Endodermal cell (in vitro differentiated cells): Measurements from ENCODE around the gene MUC20. TPM values are rescaled to one million over a fixed set of nuclear protein-coding genes. Genes with fewer than 3 reads are reported as not detected.
"Not testable (repeated sequence)": the region's sequence is repeated elsewhere in the genome, so short reads cannot be mapped to it uniquely, and the experiment has no call there.

ENCODE experiments used
- DNase-seq: peaks from one replicate; pipeline ENCODE4 v3.0.0-alpha.2; 2017
- H3K27ac ChIP-seq: 2 replicates; pipeline ENCODE4 v1.5.1; 2013; ENCODE audit warnings: mild to moderate bottlenecking, low read depth, low read length, moderate library complexity
- H3K27me3 ChIP-seq: 2 replicates; pipeline ENCODE4 v1.6.1; 2013; ENCODE audit warnings: mild to moderate bottlenecking, low read length, moderate library complexity; ENCODE audit not compliant: insufficient read depth, control insufficient read depth, poor library complexity, severe bottlenecking
- H3K36me3 ChIP-seq: 2 replicates; pipeline ENCODE4 v1.7.0; 2013; ENCODE audit warnings: mild to moderate bottlenecking, low read length, moderate library complexity; ENCODE audit not compliant: control insufficient read depth, insufficient read depth
- H3K4me1 ChIP-seq: one replicate; pipeline ENCODE4 v1.7.0; 2013; ENCODE audit warnings: low read length; ENCODE audit not compliant: control insufficient read depth, insufficient read depth
- H3K4me3 ChIP-seq: 2 replicates; pipeline ENCODE4 v1.5.1; 2013; ENCODE audit warnings: mild to moderate bottlenecking, low read length, moderate library complexity
- H3K9ac ChIP-seq: 2 replicates; pipeline ENCODE4 v1.6.1; 2013; ENCODE audit warnings: mild to moderate bottlenecking, low read length, moderate library complexity; ENCODE audit not compliant: poor library complexity, severe bottlenecking; ENCODE audit errors: extremely low read depth
- H3K9me3 ChIP-seq: 2 replicates; pipeline ENCODE4 v1.6.1; 2013; ENCODE audit warnings: mild to moderate bottlenecking, low read length, moderate library complexity; ENCODE audit not compliant: control insufficient read depth
- H3K27ac Mint-ChIP-seq: 2 replicates; pipeline ENCODE4 v1.8.0; 2020; ENCODE audit warnings: mixed read lengths
- H3K27me3 Mint-ChIP-seq: 2 replicates; pipeline ENCODE4 v1.8.0; 2021; ENCODE audit warnings: mild to moderate bottlenecking, mixed read lengths; ENCODE audit not compliant: insufficient read depth
- H3K36me3 Mint-ChIP-seq: 2 replicates; pipeline ENCODE4 v1.8.0; 2020; ENCODE audit warnings: low read depth, mixed read lengths
- H3K4me1 Mint-ChIP-seq: 2 replicates; pipeline ENCODE4 v1.8.0; 2020; ENCODE audit warnings: mixed read lengths
- H3K4me3 Mint-ChIP-seq: 2 replicates; pipeline ENCODE4 v1.8.0; 2020; ENCODE audit warnings: mild to moderate bottlenecking, moderate library complexity, mixed read lengths
- H3K9me3 Mint-ChIP-seq: 2 replicates; pipeline ENCODE4 v1.8.0; 2020; ENCODE audit warnings: mild to moderate bottlenecking, mixed read lengths
- WGBS, 2 experiments: methylation state at CpG; one replicate each; pipeline versions ENCODE4 v1.1.5 to v1.1.7; 2013; ENCODE audit warnings: missing lambda C conversion rate in 2 of 2, mixed read lengths in 1 of 2; ENCODE audit not compliant: insufficient coverage in 1 of 2, insufficient read length in 1 of 2; 5-methylcytosine and 5-hydroxymethylcytosine counted together
- total RNA-seq, 2 donors: library from RNA; stranded (reverse); fragmentation: NEBNext Ultra II Directional in 1 of 2; extraction: Animal tissue kit (Norgen Biotek cat#: 25700) in 1 of 2; gene quantifications; 2 replicates in 1 of 2; 3 replicates in 1 of 2; pipeline ENCODE4 v1.2.1, GENCODE V29; 2021

The MUC20 gene
- total RNA-seq, 2 donors from 2014 or later = 0.89 to 1.3 TPM

DNA sequence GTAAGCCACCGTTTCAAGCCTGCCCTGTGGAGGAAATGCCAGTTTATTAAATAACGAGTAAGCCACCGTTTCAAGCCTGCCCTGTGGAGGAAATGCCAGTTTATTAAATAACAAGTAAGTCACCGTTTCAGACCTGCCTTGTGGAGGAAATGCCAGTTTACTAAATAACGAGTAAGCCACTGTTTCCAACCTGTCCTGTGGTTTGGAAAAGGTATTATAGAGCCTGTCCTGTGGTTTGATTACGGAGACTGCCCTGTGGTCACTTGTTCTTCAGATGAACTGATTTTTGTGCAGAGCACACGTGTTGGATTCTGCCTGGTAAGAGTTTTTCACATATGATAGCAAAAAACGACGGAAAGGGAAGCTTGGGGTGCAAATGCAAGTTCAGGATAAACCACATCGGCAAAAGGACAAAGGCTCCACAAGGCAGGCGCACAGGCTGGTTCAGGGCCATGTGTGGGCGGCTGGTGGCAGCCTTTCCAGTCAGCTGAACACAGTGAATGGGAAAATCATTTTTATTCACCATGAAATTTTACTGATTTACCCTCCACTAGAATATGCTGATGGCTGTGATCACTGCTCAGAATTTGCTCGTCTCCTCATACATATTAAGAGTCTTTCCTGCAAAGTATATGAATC, 38.6 kb upstream of the MUC20 start:
- WGBS, 2 experiments = 83 to 90% methylated on average over 5 to 10 of the region's 13 CpGs
- not testable (repeated sequence) for H3K9ac ChIP-seq, H3K4me3 Mint-ChIP-seq, H3K27me3 Mint-ChIP-seq, H3K4me1 Mint-ChIP-seq, H3K4me3 ChIP-seq, H3K4me1 ChIP-seq, H3K27me3 ChIP-seq, H3K27ac Mint-ChIP-seq, DNase-seq, H3K27ac ChIP-seq
- Histone ChIP-seq H3K9me3 (peaks cover 22% of the 10 kb centered on the region), H3K36me3 (peaks cover 51% of the 10 kb centered on the region)
- Mint-ChIP-seq H3K36me3 (peaks cover 72% of the 10 kb centered on the region), H3K9me3 (peaks cover 15% of the 10 kb centered on the region)

- peaks cover 49% of the 10 kb centered on the region for H3K36me3 ChIP-seq
- H3K27ac ChIP-seq, H3K27me3 ChIP-seq, H3K4me1 ChIP-seq, H3K9ac ChIP-seq, H3K4me3 ChIP-seq, DNase-seq, H3K4me3 Mint-ChIP-seq, H3K4me1 Mint-ChIP-seq, H3K27me3 Mint-ChIP-seq: not testable (repeated sequence)
- WGBS, 2 experiments = 86 to 91% methylated on average over 16 to 18 of the region's 18 CpGs
- peaks cover 10% of the 10 kb centered on the region for H3K9me3 ChIP-seq
- Mint-ChIP-seq H3K36me3 (peaks cover 67% of the 10 kb centered on the region), H3K9me3 (peaks cover 13% of the 10 kb centered on the region), H3K27ac (peak overlapping the region; percentile 24)
Observed at GRCh38 chr3:195683722-195684526, 36.9 kb upstream of the MUC20 start.

DNA sequence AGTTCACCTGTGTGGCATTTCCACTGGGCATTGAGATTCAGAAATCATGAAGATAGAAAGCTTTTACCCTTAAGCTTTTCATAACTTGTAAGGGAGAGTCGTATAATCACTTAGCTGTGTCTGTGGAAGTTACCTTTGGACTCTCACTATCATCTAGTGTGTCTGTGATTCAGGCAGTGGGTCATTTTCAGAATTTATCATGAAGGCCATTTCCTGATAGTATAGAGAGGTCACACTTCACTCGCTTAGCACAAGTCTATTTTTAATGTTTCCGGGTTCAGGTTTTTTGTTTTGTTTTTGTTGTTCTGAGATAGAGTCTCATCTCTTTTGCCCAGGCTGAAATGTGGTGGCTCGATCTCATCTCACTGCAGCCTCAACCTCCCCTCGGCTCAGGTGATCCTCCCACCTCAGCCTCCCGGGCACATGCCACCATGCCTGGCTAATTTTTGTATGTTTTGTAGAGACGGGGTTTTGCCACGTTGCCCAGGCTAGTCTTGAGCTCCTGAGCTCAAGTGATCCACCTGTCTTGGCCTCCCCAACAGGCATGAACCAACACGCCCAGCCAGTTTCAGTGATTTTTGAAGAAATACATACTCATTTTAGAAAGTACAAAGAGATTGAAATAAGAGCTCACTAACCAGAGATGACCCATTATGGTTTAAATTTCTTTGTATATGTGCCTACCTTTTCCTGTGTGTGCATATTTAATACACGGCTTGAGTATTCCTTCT, 36.1 kb upstream of the MUC20 start:
- not testable (repeated sequence) for H3K9ac ChIP-seq, H3K4me1 Mint-ChIP-seq, H3K27me3 Mint-ChIP-seq, H3K9me3 Mint-ChIP-seq, H3K4me3 ChIP-seq, DNase-seq, H3K4me3 Mint-ChIP-seq, H3K27me3 ChIP-seq, H3K4me1 ChIP-seq, H3K27ac ChIP-seq, H3K9me3 ChIP-seq
- peaks cover 51% of the 10 kb centered on the region for H3K36me3 ChIP-seq
- peaks cover 68% of the 10 kb centered on the region for H3K36me3 Mint-ChIP-seq
- 91 to 94% methylated on average over 3 to 7 of the region's 10 CpGs for WGBS, 2 experiments
- H3K27ac Mint-ChIP-seq = peak overlapping the region; percentile 24

GRCh38 chr3:195686537-195687208, 34.1 kb upstream of the MUC20 start:
- not testable (repeated sequence) for H3K27me3 Mint-ChIP-seq, H3K4me1 Mint-ChIP-seq, H3K4me3 ChIP-seq, H3K27ac ChIP-seq, H3K27me3 ChIP-seq, H3K9me3 ChIP-seq, DNase-seq, H3K9ac ChIP-seq, H3K4me3 Mint-ChIP-seq, H3K9me3 Mint-ChIP-seq, H3K4me1 ChIP-seq, H3K27ac Mint-ChIP-seq
- peaks cover 64% of the 10 kb centered on the region for H3K36me3 Mint-ChIP-seq
- WGBS, 2 experiments = 89 to 97% methylated on average over 5 to 14 of the region's 15 CpGs
- H3K36me3 ChIP-seq = peaks cover 55% of the 10 kb centered on the region

- peaks cover 61% of the 10 kb centered on the region for H3K36me3 ChIP-seq
- H3K4me1 ChIP-seq, H3K4me1 Mint-ChIP-seq, H3K4me3 ChIP-seq, H3K27ac ChIP-seq, H3K27me3 Mint-ChIP-seq, H3K4me3 Mint-ChIP-seq, H3K9ac ChIP-seq, H3K9me3 ChIP-seq, H3K9me3 Mint-ChIP-seq, H3K27ac Mint-ChIP-seq, H3K27me3 ChIP-seq: not testable (repeated sequence)
- DNase-seq = peak; percentile 69
- H3K36me3 Mint-ChIP-seq = peaks cover 67% of the 10 kb centered on the region
- 91 to 92% methylated on average over 13 to 15 of the region's 15 CpGs for WGBS, 2 experiments
Observed at GRCh38 chr3:195687209-195687760, 33.5 kb upstream of the MUC20 start.

DNA sequence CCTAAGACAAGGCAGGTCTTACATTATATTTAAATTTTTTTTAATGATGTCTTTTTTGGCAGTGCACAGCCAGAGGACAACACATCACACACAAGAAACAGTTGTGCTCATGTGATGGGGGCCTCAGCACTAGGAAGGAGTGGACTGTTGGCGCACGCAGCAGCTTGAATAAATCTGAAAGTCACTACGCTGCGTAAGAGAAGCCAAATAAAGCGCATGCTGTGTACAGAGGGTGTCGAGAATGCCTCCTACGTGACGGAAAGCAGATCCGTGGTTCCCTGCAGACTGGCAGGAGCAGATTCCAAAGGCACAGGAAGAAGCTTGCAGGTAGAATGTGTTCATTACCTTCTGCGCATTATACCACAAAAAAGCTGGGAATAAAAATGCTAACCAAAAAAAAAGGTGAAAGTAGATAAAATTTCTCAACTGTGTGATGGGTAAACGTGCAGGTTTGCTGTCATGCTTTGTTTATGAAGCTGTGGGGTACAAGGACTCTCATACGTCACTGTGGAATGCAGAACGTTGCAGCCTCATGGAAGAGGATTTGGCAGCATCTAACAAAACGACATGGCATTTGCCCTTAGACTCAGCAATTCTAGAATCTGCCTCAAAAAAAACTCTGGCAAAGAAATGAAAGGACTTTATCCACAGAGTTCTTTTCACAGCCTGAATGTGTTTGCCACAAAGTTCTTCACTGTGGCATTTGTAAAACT, 32.2 kb upstream of the MUC20 start:
- H3K36me3 Mint-ChIP-seq = peaks cover 72% of the 10 kb centered on the region
- WGBS, 2 experiments = 90 to 97% methylated on average over 3 to 4 of the region's 14 CpGs
- H3K9ac ChIP-seq, H3K27me3 Mint-ChIP-seq, H3K27ac ChIP-seq, H3K4me3 ChIP-seq, H3K4me1 Mint-ChIP-seq, H3K4me3 Mint-ChIP-seq, H3K9me3 ChIP-seq, DNase-seq, H3K27me3 ChIP-seq, H3K27ac Mint-ChIP-seq, H3K9me3 Mint-ChIP-seq, H3K4me1 ChIP-seq: not testable (repeated sequence)
- peaks cover 67% of the 10 kb centered on the region for H3K36me3 ChIP-seq
